GM12892 (cell line): ENCODE measurements around the gene FARP1.

Source experiments
- DNase-seq: peaks from one replicate; pipeline ENCODE4 v3.0.0; 2011; ENCODE audit not compliant: insufficient read length
- FAIRE-seq: peaks from 2 replicates; lab custom pipeline; 2011; peaks lifted over from hg19 to GRCh38; lab: Jason Lieb, UNC
- POLR2A ChIP-seq: IDR thresholded peaks from 2 replicates; pipeline ENCODE4 v1.6.1; 2011; ENCODE audit warnings: low read depth, low read length, control low read depth
- POLR2AphosphoS5 ChIP-seq: IDR thresholded peaks from 2 replicates; pipeline ENCODE4 v1.6.1; 2011; ENCODE audit warnings: low read depth, low read length, control low read depth
- TAF1 ChIP-seq: IDR thresholded peaks from 2 replicates; pipeline ENCODE4 v1.6.1; 2011; ENCODE audit warnings: low read depth, mild to moderate bottlenecking, control low read depth, low read length, borderline replicate concordance

FARP1 gene

DNA sequence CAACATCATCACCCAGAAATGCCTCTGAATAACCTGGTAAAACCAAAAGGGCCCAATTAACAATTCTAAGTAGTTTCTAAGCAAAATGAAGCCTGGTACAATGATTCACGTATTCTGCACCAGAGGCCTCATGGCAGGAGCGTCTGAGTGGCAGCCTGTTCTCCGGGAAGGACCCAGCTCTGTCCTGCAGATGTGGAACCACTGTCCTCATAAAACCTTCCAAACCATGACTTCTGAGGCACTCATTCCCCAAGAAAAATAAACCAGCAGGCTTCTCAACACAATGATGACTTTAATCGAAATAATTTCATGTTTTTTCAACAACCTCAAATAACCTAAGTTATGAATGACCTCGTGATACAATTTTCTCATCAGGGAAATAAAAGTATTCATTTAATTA lies 344.1 kb downstream of the FARP1 start:
- DNase-seq (no peak), FAIRE-seq (no peak)
- TF ChIP-seq POLR2AphosphoS5 (no peak), TAF1 (no peak), POLR2A (no peak)

DNA sequence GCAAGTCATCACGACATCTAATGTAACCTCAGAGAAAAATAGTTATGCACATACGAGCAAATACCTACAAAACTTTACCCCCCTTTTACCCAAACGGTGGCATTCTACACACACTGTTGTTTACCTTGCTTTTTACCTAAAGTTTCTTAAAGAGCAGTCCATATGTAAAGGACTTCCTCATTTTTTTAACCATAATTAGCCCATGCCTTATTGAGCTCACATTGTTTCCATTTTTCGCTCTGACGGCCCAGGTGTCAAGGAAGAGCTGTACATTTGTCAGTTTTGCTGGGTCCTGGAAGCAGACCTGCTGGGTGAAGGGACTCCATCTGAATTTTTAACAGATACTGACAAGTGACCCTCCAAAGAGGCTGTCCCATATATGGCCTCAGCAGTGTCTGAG lies 344.6 kb downstream of the FARP1 start:
- TF ChIP-seq POLR2A (no peak), TAF1 (no peak), POLR2AphosphoS5 (no peak)
- DNase-seq (no peak), FAIRE-seq (no peak)

GRCh38 chr13:98488736-98489135 lies 345.8 kb downstream of the FARP1 start:
- FAIRE-seq (peak; percentile 66), DNase-seq (no peak)
- TF ChIP-seq POLR2A, result no peak
- TF ChIP-seq POLR2AphosphoS5, result no peak
- TF ChIP-seq TAF1, result no peak

- FAIRE-seq (no peak), DNase-seq (no peak)
- TF ChIP-seq POLR2AphosphoS5 (no peak), TAF1 (no peak), POLR2A (no peak)
Measured at GRCh38 chr13:98489446-98490194, 346.7 kb downstream of the FARP1 start.

GRCh38 chr13:98490195-98490836 lies 347.4 kb downstream of the FARP1 start:
- no peak for TF ChIP-seq POLR2AphosphoS5
- no peak for TF ChIP-seq POLR2A
- no peak for TF ChIP-seq TAF1
- no peak for FAIRE-seq
- DNase-seq, result no peak

DNA sequence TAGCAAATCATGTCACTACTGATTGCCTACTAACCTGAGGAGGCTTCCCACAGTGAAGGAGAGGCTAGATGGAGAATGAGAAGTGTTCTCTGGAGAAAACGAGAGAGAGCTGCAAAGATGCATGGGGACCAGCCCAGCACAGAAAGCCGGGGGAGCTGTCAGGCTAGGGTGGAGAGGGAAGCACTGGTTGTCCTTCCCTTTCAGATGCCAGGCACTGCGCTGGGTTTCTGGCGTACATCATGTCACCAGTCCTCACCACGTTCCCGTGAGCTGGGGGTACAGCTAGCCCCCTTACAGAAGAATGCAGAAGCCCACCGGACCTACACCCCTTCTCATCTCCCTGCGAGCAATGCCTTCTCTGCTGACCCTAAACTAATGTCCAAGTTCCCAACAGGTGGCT lies 348.0 kb downstream of the FARP1 start:
- FAIRE-seq, result no peak

DNA sequence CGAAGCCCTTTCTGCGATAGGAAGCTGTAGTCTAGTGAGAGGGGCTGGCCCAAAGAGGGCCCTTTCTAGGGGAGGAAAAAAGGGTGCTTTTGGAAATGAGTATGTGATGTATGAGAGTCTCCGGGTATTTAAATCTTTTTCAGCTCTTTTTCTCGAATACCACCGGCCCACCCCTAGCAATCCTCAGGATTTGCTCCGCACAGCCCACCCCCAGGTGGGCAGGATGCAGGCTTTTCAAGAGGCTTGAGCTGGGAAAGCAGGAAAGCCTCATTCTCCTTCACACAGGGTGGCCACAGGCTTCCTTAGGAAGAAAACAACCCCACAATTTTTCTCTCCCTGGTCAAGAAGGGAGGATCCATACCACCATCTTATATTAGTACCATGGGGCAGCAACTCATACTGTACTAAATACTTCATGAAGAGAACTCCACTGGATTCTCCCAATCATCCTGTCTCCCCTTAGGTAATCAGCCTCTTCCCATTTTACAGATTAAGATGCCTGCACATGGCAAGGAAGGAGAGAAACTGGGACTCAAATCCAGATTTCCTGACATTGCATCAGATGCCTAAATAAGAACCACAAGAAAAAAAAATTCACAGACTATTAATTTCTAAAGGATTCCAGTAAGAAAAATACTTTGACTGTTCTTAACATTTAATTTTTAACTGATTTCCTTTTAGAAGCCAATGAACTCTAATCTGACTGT lies 349.6 kb downstream of the FARP1 start:
- no peak for DNase-seq
- no peak for FAIRE-seq
- TF ChIP-seq POLR2AphosphoS5 (no peak), TAF1 (no peak), POLR2A (no peak)

More for the DNA sequence above, 348.0 kb downstream of the FARP1 start:
- TF ChIP-seq TAF1 (no peak), POLR2A (no peak), POLR2AphosphoS5 (no peak)
- DNase-seq, result no peak

DNA sequence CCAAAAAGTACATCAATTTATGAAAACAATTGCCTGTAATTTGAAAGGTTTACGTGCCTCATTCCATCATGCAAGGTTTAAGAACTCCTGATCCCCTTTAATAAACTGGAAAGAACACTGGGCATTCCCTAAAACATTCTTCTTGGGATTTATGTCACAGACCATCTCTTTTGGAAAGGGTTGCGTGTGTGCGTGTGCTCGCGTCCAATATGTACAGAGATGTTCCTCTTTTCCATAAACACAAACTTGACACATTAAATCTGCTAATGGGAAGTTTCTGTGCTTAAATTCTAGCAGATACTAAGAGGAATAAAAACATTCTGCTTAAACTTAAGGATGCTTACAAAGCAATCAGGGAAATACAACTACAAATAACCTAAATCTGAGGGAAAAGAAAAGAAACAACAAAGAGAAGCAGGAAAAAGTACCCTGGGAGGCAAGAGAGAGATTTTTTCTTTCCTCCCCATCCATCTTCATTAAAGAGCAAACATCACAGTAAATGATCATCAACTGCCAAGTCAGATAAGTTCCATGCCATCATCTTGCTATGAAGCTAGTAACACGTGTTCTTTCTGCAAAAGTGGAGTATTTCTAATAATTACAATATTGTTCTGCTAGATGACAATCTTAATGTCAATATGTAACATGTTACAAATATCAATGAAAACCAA lies 350.3 kb downstream of the FARP1 start:
- TF ChIP-seq TAF1 (no peak), POLR2A (no peak), POLR2AphosphoS5 (no peak)
- FAIRE-seq (peak; percentile 48), DNase-seq (no peak)

- FAIRE-seq (no peak), DNase-seq (no peak)
- TF ChIP-seq POLR2A, result no peak
- TF ChIP-seq POLR2AphosphoS5, result no peak
- TF ChIP-seq TAF1, result no peak
Measured at GRCh38 chr13:98494769-98495168, 351.9 kb downstream of the FARP1 start.

GRCh38 chr13:98495627-98496478 lies 353.0 kb downstream of the FARP1 start:
- FAIRE-seq, result no peak
- TF ChIP-seq POLR2AphosphoS5 (no peak), POLR2A (no peak), TAF1 (no peak)
- DNase-seq, result no peak
